GM18519 (cell line): ENCODE measurements around the gene UBQLN4.

Experiments used
- ATAC-seq: cut with Tn5 transposase; IDR thresholded peaks from one replicate; pipeline ENCODE4 v1.9.1; 2021; ENCODE audit warnings: mild to moderate bottlenecking, moderate library complexity; ENCODE audit not compliant: unreplicated experiment, low FRiP score

UBQLN4 gene

GRCh38 chr1:156053768-156054499 lies at the start of gene UBQLN4:
UBQLN4 (minus strand) TSS chr1:156053798; CDS start chr1:156053701, 97 bp downstream.
- ATAC-seq = no peak

GRCh38 chr1:156102633-156103511 lies 49.3 kb upstream of the UBQLN4 start:
- ATAC-seq = no peak

- no peak for ATAC-seq
Measured at GRCh38 chr1:156101880-156102279, 48.3 kb upstream of the UBQLN4 start.

- ATAC-seq = no peak
Measured at GRCh38 chr1:156100205-156100995, 46.8 kb upstream of the UBQLN4 start.

- no peak for ATAC-seq
Measured at GRCh38 chr1:156099282-156099681, 45.7 kb upstream of the UBQLN4 start.

- ATAC-seq = no peak
Measured at GRCh38 chr1:156098784-156099183, 45.2 kb upstream of the UBQLN4 start.

- ATAC-seq = no peak
Measured at GRCh38 chr1:156097499-156098178, 44.0 kb upstream of the UBQLN4 start.

GRCh38 chr1:156096640-156097391 lies 43.2 kb upstream of the UBQLN4 start:
- no peak for ATAC-seq

- no peak for ATAC-seq
Measured at GRCh38 chr1:156095906-156096508, 42.4 kb upstream of the UBQLN4 start.

GRCh38 chr1:156091610-156092009 lies 38.0 kb upstream of the UBQLN4 start:
- no peak for ATAC-seq

GRCh38 chr1:156090840-156091188 lies 37.2 kb upstream of the UBQLN4 start:
- ATAC-seq = no peak

- ATAC-seq = no peak
Measured at GRCh38 chr1:156090138-156090839, 36.7 kb upstream of the UBQLN4 start.

- no peak for ATAC-seq
Measured at GRCh38 chr1:156089704-156090103, 36.1 kb upstream of the UBQLN4 start.

GRCh38 chr1:156086256-156086662 lies 32.7 kb upstream of the UBQLN4 start:
- ATAC-seq = no peak

- no peak for ATAC-seq
Measured at GRCh38 chr1:156083800-156084790, 30.5 kb upstream of the UBQLN4 start.

GRCh38 chr1:156082309-156083091 lies 28.9 kb upstream of the UBQLN4 start, which contains the start of gene MEX3A:
MEX3A (minus strand) TSS chr1:156082465; CDS start chr1:156081998, 467 bp downstream.
- ATAC-seq = no peak

GRCh38 chr1:156081917-156082308 lies 28.3 kb upstream of the UBQLN4 start:
- no peak for ATAC-seq
